Measurements from ENCODE around the gene FAM187B.

FAM187B gene

GRCh38 chr19:35268536-35269437 lies 40.2 kb upstream of the FAM187B start, which contains the start of gene USF2:
Gene USF2 (plus strand): TSS chr19:35268962. CDS start chr19:35269102, 140 bp downstream.
- Histone ChIP-seq H3K4me1 (ENCODE audit: control insufficient read depth, insufficient read depth, low read length) (peaks cover 8% of the 10 kb centered on the region; the same call in 1 of the 2 replicates), H3K27ac (ENCODE audit: low read depth, low read length) (peak within 1 kb of the TSS; percentile 90), H3K4me3 (ENCODE audit: low read depth, low read length) (peak within 1 kb of the TSS; percentile 88), H3K9me3 (ENCODE audit: control insufficient read depth, insufficient read depth, low read depth, low read length) (no peaks in the 10 kb centered on the region), H3K27me3 (ENCODE audit: control insufficient read depth, insufficient read depth, low read length) (no peaks in the 10 kb centered on the region), H3K36me3 (ENCODE audit: control insufficient read depth, insufficient read depth, low read length) (peaks cover 63% of the 10 kb centered on the region), H3K9ac (ENCODE audit: low read length) (peak within 1 kb of the TSS; percentile 93)

DNA sequence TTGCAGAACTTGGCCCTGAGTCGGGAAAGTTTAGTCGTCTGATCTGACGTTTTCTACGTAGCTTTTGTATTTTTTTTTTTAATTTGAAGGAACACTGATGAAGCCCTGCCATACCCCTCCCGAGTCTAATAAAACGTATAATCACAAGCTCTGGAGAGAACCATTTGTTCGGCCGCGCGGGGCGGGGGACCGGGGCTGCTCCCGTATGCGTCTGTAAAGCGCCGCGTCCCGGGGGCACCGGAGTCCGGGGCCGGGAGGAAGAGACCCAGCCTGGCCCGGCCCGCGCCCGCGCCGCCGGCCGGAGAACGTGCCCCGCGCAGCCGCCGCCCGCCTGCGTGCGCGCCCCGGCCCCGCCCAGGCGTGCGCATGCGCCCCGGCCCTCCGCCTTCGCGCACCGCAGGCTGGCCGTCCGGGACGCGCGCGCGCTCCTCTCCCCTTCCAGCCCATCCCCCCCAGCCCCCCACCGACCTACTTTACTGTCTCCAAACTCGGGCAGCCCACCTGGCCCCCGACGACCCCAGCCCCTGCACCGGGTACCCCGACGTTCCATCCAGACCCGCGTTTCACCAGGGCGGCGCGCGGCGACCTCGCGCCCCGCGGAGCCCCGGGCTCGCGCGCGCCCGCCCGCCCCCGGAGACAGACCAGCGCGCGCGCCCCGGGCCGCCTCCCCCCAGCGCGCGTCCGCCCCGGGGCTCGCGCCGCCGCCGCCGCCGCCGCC lies 39.4 kb upstream of the FAM187B start:
- Histone ChIP-seq H3K27ac (ENCODE audit: low read depth, low read length) (peak overlapping the region; percentile 90), H3K27me3 (ENCODE audit: control insufficient read depth, insufficient read depth, low read length) (no peaks in the 10 kb centered on the region), H3K36me3 (ENCODE audit: control insufficient read depth, insufficient read depth, low read length) (peaks cover 62% of the 10 kb centered on the region), H3K4me3 (ENCODE audit: low read depth, low read length) (peak overlapping the region; percentile 88), H3K9ac (ENCODE audit: low read length) (peak overlapping the region; percentile 87), H3K4me1 (ENCODE audit: control insufficient read depth, insufficient read depth, low read length) (peaks cover 8% of the 10 kb centered on the region; the same call in 1 of the 2 replicates), H3K9me3 (ENCODE audit: control insufficient read depth, insufficient read depth, low read depth, low read length) (no peaks in the 10 kb centered on the region)

GRCh38 chr19:35267353-35267817 lies 38.8 kb upstream of the FAM187B start:
- H3K4me1 ChIP-seq (ENCODE audit: control insufficient read depth, insufficient read depth, low read length): peaks cover 8% of the 10 kb centered on the region; the same call in 1 of the 2 replicates
- H3K27me3 ChIP-seq (ENCODE audit: control insufficient read depth, insufficient read depth, low read length): no peaks in the 10 kb centered on the region
- peak overlapping the region; percentile 88 for H3K4me3 ChIP-seq (ENCODE audit: low read depth, low read length)
- H3K36me3 ChIP-seq (ENCODE audit: control insufficient read depth, insufficient read depth, low read length): peaks cover 65% of the 10 kb centered on the region
- H3K27ac ChIP-seq (ENCODE audit: low read depth, low read length): peak overlapping the region; percentile 90
- H3K9ac ChIP-seq (ENCODE audit: low read length): peak overlapping the region; percentile 87
- H3K9me3 ChIP-seq (ENCODE audit: control insufficient read depth, insufficient read depth, low read depth, low read length): no peaks in the 10 kb centered on the region

- no peaks in the 10 kb centered on the region for H3K9me3 ChIP-seq (ENCODE audit: control insufficient read depth, insufficient read depth, low read depth, low read length)
- H3K4me3 ChIP-seq (ENCODE audit: low read depth, low read length): peak overlapping the region; percentile 88
- H3K36me3 ChIP-seq (ENCODE audit: control insufficient read depth, insufficient read depth, low read length): peaks cover 65% of the 10 kb centered on the region
- peak overlapping the region; percentile 87 for H3K9ac ChIP-seq (ENCODE audit: low read length)
- H3K4me1 ChIP-seq (ENCODE audit: control insufficient read depth, insufficient read depth, low read length): peaks cover 8% of the 10 kb centered on the region
- no peaks in the 10 kb centered on the region for H3K27me3 ChIP-seq (ENCODE audit: control insufficient read depth, insufficient read depth, low read length)
- H3K27ac ChIP-seq (ENCODE audit: low read depth, low read length): peak overlapping the region; percentile 90; the same call in 1 of the 2 replicates
These were observed 38.2 kb upstream of the FAM187B start for GRCh38 chr19:35266520-35267352.

- Histone ChIP-seq H3K4me3 (ENCODE audit: low read depth, low read length) (no peak overlapping the region), H3K27ac (ENCODE audit: low read depth, low read length) (no peak overlapping the region), H3K27me3 (ENCODE audit: control insufficient read depth, insufficient read depth, low read length) (no peaks in the 10 kb centered on the region), H3K36me3 (ENCODE audit: control insufficient read depth, insufficient read depth, low read length) (peaks cover 65% of the 10 kb centered on the region), H3K9me3 (ENCODE audit: control insufficient read depth, insufficient read depth, low read depth, low read length) (no peaks in the 10 kb centered on the region), H3K4me1 (ENCODE audit: control insufficient read depth, insufficient read depth, low read length) (peaks cover 8% of the 10 kb centered on the region), H3K9ac (ENCODE audit: low read length) (no peak overlapping the region)
These were observed 37.5 kb upstream of the FAM187B start for GRCh38 chr19:35265900-35266519.

- Histone ChIP-seq H3K4me3 (ENCODE audit: low read depth, low read length) (no peak overlapping the region), H3K4me1 (ENCODE audit: control insufficient read depth, insufficient read depth, low read length) (peaks cover 8% of the 10 kb centered on the region), H3K27me3 (ENCODE audit: control insufficient read depth, insufficient read depth, low read length) (no peaks in the 10 kb centered on the region), H3K27ac (ENCODE audit: low read depth, low read length) (no peak overlapping the region), H3K36me3 (ENCODE audit: control insufficient read depth, insufficient read depth, low read length) (peaks cover 64% of the 10 kb centered on the region), H3K9ac (ENCODE audit: low read length) (no peak overlapping the region), H3K9me3 (ENCODE audit: control insufficient read depth, insufficient read depth, low read depth, low read length) (no peaks in the 10 kb centered on the region)
These were observed 36.8 kb upstream of the FAM187B start for GRCh38 chr19:35265126-35265899.

GRCh38 chr19:35264268-35265125 lies 36.0 kb upstream of the FAM187B start:
- Histone ChIP-seq H3K4me1 (ENCODE audit: control insufficient read depth, insufficient read depth, low read length) (peaks cover 8% of the 10 kb centered on the region), H3K4me3 (ENCODE audit: low read depth, low read length) (no peak overlapping the region), H3K9ac (ENCODE audit: low read length) (no peak overlapping the region), H3K36me3 (ENCODE audit: control insufficient read depth, insufficient read depth, low read length) (peaks cover 66% of the 10 kb centered on the region), H3K27me3 (ENCODE audit: control insufficient read depth, insufficient read depth, low read length) (no peaks in the 10 kb centered on the region), H3K27ac (ENCODE audit: low read depth, low read length) (no peak overlapping the region), H3K9me3 (ENCODE audit: control insufficient read depth, insufficient read depth, low read depth, low read length) (no peaks in the 10 kb centered on the region)

DNA sequence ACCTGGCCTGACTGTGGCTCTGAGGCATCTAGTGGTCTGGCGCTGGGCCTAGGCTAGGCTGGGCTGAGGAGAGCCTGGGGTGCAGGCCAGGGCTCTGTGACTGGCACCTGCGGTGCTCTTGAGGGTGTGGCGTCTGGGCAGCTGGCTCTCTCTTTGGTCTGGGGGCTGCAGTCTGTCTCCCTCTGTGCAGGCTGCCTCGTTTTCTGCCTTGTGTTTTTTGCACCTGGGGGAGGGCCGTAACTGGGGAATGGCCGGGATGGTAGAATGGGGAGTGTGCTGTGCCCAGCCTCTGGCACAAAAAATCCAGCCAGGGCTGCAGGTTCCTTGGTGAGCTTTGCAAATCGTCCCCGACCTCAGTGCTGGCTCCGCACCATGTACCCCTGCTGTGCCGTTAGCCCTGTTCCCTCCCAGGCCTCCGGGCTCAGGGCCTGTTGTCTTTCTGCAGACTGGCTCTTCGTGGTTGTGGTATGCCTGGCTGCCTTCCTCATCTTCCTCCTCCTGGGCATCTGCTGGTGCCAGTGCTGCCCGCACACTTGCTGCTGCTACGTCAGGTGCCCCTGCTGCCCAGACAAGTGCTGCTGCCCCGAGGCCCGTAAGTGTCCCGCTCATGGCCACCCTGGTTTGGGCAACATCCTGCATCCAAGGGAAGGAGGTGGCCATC lies 33.7 kb upstream of the FAM187B start:
- H3K27ac ChIP-seq (ENCODE audit: low read depth, low read length): no peak overlapping the region
- no peaks in the 10 kb centered on the region for H3K9me3 ChIP-seq (ENCODE audit: control insufficient read depth, insufficient read depth, low read depth, low read length)
- H3K9ac ChIP-seq (ENCODE audit: low read length): no peak overlapping the region
- peaks cover 7% of the 10 kb centered on the region for H3K4me1 ChIP-seq (ENCODE audit: control insufficient read depth, insufficient read depth, low read length)
- H3K4me3 ChIP-seq (ENCODE audit: low read depth, low read length): no peak overlapping the region
- H3K36me3 ChIP-seq (ENCODE audit: control insufficient read depth, insufficient read depth, low read length): peaks cover 83% of the 10 kb centered on the region
- H3K27me3 ChIP-seq (ENCODE audit: control insufficient read depth, insufficient read depth, low read length): no peaks in the 10 kb centered on the region
